Retinal pigment epithelial cell (primary cell): ENCODE results near the gene GNA12.

ENCODE experiments used
- DNase-seq: peaks from one replicate; pipeline ENCODE4 v3.0.0-alpha.2; 2010; ENCODE audit warnings: low read depth
- H3K4me3 ChIP-seq: 2 replicates; pipeline ENCODE4 v1.5.1; 2011; ENCODE audit warnings: mild to moderate bottlenecking, low read length, control low read depth, moderate library complexity
- TF ChIP-seq, protein P1 (sequence below): conservative IDR thresholded peaks from 2 replicates; pipeline ENCODE4 v1.5.1; 2011; ENCODE audit warnings: low read depth, low read length, control low read depth, inconsistent platforms

Gene GNA12

DNA sequence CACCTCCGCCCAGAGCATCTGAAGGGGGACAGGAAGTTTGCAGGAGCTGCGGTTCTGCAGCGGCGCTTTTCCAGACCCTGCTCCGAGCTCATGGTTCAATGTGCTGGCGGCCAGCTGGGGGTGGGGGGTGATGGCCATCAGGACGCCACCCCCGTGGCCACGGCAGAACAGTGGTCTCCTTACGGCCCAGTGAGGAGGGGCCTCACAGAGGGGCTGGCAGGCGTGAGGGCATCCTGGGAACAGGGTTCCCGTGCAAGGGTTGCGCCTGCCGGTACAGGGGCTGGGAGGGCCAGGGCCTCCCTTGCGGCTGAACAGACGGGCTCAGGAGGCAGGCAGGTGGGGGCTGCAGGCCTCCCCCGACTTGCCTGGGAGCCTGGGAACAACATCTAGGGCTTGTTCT lies 39.0 kb upstream of the GNA12 start:
- TF ChIP-seq, protein P1, sequence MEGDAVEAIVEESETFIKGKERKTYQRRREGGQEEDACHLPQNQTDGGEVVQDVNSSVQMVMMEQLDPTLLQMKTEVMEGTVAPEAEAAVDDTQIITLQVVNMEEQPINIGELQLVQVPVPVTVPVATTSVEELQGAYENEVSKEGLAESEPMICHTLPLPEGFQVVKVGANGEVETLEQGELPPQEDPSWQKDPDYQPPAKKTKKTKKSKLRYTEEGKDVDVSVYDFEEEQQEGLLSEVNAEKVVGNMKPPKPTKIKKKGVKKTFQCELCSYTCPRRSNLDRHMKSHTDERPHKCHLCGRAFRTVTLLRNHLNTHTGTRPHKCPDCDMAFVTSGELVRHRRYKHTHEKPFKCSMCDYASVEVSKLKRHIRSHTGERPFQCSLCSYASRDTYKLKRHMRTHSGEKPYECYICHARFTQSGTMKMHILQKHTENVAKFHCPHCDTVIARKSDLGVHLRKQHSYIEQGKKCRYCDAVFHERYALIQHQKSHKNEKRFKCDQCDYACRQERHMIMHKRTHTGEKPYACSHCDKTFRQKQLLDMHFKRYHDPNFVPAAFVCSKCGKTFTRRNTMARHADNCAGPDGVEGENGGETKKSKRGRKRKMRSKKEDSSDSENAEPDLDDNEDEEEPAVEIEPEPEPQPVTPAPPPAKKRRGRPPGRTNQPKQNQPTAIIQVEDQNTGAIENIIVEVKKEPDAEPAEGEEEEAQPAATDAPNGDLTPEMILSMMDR: no peak
- H3K4me3 ChIP-seq: no peak overlapping the region
- DNase-seq: no peak

DNA sequence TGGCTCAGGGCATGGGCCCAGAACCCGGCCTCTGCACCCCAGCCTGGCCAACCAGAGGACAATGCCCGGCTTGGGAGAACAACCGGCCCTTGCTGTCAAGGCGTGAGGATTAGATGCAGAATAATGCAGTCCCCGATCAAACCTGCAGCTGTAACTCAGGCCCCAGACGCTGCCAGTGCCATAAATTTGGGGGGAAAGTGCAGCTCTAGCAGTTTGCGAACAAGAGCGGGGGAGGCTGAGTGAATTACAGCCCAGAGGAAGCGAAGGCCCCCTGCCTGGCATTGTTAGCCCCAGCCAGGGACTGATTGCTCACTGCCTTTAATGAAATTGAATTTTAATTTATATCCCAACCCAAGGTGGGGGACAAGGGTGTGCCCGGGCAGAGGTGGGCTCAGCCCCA lies 38.0 kb upstream of the GNA12 start:
- H3K4me3 ChIP-seq: no peak overlapping the region
- TF ChIP-seq, protein P1: no peak
- DNase-seq: no peak

DNA sequence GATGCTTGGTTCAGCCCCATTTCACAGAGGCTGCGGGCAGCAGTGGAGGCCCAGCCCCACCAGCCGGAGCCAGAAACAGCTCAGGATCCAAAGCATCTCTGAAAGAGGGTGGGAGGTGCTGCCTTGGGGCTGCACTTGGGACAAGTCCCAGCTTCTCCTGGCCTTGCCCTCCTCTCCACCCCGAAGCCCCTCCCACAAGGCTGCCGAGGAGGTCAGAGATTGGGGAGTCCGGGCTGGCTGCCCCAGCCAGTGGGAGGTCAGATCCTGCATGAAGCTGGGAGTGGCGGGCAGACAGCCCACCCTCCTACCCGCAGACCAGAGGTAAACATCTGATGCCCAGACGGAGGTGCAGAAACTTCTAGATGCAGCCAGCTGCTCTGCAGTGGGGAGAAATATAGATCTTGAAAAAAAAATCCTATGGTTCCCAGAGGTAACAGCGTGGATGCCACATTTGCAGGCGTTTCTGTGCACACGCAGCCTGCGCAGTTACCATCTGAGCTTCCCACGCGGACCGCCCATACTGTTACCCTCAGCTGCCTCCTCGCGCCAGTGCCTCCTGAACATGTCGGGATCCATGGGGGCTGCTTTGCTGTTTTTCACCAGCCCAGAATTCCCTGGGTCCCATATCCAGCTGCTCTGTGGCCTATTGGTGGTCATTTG lies 36.9 kb upstream of the GNA12 start:
- TF ChIP-seq, protein P1: no peak
- no peak overlapping the region for H3K4me3 ChIP-seq
- DNase-seq: no peak

DNA sequence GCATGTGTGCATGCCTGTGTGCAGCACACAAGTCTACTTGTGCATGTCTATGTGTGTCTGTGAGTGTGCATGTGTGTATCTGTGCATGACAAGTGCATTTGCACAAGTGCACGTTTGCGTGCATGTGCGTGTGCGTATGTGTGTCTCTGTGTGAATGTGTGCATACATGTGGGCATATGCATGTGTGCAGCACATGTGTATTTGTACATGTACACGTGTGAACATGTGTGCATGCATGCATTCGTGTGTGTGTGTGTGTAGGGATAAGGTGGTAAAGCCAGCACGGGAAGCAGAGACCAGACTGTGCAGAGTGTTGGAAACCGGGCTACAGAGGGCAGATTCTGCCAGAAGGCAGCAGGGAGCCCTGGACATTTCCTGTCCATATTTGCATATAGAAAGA lies 35.9 kb upstream of the GNA12 start:
- no peak overlapping the region for H3K4me3 ChIP-seq
- no peak for DNase-seq
- TF ChIP-seq, protein P1: no peak

DNA sequence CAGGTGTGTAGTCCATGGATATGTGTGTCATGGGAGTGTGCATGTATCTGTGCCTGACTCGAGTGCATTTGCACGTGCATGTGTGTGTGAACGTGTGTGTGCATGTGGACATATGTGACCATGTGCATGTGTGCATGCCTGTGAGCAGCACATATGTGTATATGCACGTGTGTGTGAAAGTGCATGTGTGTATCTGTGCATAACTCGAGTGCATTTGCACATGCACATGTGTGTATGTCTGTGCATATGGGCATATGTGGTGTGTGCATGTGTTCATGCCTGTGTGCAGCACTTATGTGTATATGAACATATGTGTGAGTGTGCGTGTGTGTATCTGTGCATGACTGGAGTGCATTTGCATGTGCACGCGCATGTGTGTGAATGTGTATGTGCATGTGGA lies 35.2 kb upstream of the GNA12 start:
- TF ChIP-seq, protein P1: no peak
- H3K4me3 ChIP-seq: no peak overlapping the region
- DNase-seq: no peak

DNA sequence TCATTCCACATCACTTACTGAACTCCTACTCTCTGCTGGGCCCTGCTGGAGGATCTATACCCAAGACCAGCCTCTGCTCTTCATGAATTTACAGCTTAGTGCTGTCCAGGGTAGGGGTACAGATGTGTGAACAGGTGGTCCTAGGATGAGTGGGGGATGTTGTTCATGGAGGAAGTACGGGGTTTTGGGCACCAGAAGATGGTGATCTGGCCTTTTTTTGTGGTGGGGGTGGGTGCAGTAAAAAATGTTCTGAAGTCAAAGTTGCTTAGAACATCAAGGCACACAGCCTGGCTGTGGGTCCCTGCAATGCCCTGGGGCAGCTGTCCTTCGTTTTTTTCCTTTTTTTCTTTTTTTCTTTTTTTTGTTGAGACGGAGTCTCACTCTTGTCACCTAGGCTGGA lies 34.2 kb upstream of the GNA12 start:
- DNase-seq: no peak
- TF ChIP-seq, protein P1: no peak
- no peak overlapping the region for H3K4me3 ChIP-seq

DNA sequence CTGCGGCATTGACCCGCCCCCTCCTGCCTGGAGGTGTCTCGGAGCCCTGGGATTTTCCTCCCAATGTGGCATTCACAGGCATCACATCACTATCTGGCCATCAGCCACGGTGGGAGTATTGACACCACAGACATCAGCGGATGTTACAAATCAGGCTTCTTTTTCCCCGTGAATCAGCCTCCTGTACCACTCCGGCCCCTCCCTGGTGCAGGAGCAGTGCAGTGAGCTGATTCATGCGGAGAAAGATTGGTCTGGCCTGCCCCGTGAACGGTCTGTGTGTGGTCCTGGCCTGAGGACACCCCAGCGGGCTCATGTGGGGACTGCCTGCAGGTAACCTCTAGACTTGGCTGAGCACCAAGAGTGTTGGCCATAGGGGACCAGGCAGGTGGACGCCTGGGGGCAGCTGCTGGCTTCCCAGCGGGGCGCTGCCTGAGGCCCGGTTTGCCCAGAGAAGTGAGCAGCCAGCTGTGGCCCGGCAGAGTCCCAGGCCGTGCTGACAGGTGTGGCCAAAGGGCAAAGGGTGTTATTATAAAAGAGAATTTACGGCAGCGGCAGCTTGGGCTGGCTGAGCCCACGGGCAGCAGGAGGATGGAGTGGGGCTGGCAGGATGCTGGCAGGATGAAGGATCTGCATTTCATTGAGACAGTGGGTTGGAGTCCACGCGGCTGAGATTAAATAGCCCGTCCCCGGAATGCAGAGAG lies 32.1 kb upstream of the GNA12 start:
- H3K4me3 ChIP-seq: no peak overlapping the region
- DNase-seq: no peak
- TF ChIP-seq, protein P1: no peak
